ENCODE data around the gene CRCP. TPM values are rescaled to one million over a fixed set of nuclear protein-coding genes. Genes with fewer than 3 reads are reported as not detected.

CRCP gene
- total RNA-seq, 1 donor: 44.9 TPM

GRCh38 chr7:66157060-66157459, 42.4 kb downstream of the CRCP start:
- H3K27me3 ChIP-seq (ENCODE audit: insufficient read depth, low read length): no peaks in the 10 kb centered on the region
- no peaks in the 10 kb centered on the region for H3K9me3 ChIP-seq (ENCODE audit: low read depth, low read length)

DNA sequence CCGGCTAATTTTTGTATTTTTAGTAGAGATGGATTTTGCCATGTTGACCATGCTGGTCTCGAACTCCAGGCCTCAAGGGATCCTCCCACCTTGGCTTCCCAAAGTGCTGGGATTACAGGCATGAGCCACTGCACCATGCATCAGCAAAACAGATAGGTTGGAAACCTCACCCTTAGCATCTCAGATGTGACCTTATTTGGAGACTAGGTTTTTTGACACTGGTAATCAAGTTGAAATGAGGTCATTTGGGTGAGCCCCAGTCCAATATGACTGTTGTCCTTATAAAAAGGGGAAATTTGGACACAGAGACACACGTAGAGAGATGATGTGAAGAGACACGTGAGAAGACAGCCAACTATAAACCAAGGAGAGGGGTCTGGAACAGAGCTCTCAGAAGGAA, 48.0 kb downstream of the CRCP start:
- TF ChIP-seq CTCF (IDR thresholded peaks at IDR 0.05; ENCODE audit: extremely low read depth, low read depth, low read length): no peak
- no peak overlapping the region for H3K4me3 ChIP-seq (ENCODE audit: insufficient read depth, low read length)
- no peaks in the 10 kb centered on the region for H3K9me3 ChIP-seq (ENCODE audit: low read depth, low read length)
- no peaks in the 10 kb centered on the region for H3K79me2 ChIP-seq (ENCODE audit: insufficient read depth, low read length)
- no peak for DNase-seq (ENCODE audit: insufficient read length, low spot score, missing footprints)
- H3K27ac ChIP-seq (ENCODE audit: low read depth, low read length): no peak overlapping the region
- H3K27me3 ChIP-seq (ENCODE audit: insufficient read depth, low read length): no peaks in the 10 kb centered on the region
- no peaks in the 10 kb centered on the region for H3K4me1 ChIP-seq (ENCODE audit: insufficient read depth, low read length)
- no peak overlapping the region for H3K4me2 ChIP-seq (ENCODE audit: insufficient read depth, low read length)
- H2AFZ ChIP-seq (ENCODE audit: low read length): no peak overlapping the region
- peaks cover 6% of the 10 kb centered on the region for H3K36me3 ChIP-seq (ENCODE audit: insufficient read depth, low read length)
- no peaks in the 10 kb centered on the region for H4K20me1 ChIP-seq (ENCODE audit: insufficient read depth, low read length)

More at GRCh38 chr7:66157060-66157459, 42.4 kb downstream of the CRCP start:
- Histone ChIP-seq H3K27ac (ENCODE audit: low read depth, low read length) (no peak overlapping the region), H2AFZ (ENCODE audit: low read length) (no peak overlapping the region), H3K4me2 (ENCODE audit: insufficient read depth, low read length) (no peak overlapping the region), H4K20me1 (ENCODE audit: insufficient read depth, low read length) (no peaks in the 10 kb centered on the region), H3K4me1 (ENCODE audit: insufficient read depth, low read length) (peaks cover 9% of the 10 kb centered on the region), H3K79me2 (ENCODE audit: insufficient read depth, low read length) (no peaks in the 10 kb centered on the region), H3K4me3 (ENCODE audit: insufficient read depth, low read length) (no peak overlapping the region), H3K36me3 (ENCODE audit: insufficient read depth, low read length) (peaks cover 44% of the 10 kb centered on the region)
- DNase-seq (ENCODE audit: insufficient read length, low spot score, missing footprints): no peak
- no peak for TF ChIP-seq CTCF (IDR thresholded peaks at IDR 0.05; ENCODE audit: extremely low read depth, low read depth, low read length)

- Histone ChIP-seq H3K27me3 (ENCODE audit: insufficient read depth, low read length) (no peaks in the 10 kb centered on the region), H4K20me1 (ENCODE audit: insufficient read depth, low read length) (no peaks in the 10 kb centered on the region), H3K4me1 (ENCODE audit: insufficient read depth, low read length) (peaks cover 2% of the 10 kb centered on the region), H3K4me3 (ENCODE audit: insufficient read depth, low read length) (no peak overlapping the region), H3K27ac (ENCODE audit: low read depth, low read length) (no peak overlapping the region), H3K9me3 (ENCODE audit: low read depth, low read length) (no peaks in the 10 kb centered on the region), H3K4me2 (ENCODE audit: insufficient read depth, low read length) (no peak overlapping the region), H3K79me2 (ENCODE audit: insufficient read depth, low read length) (no peaks in the 10 kb centered on the region), H2AFZ (ENCODE audit: low read length) (no peak overlapping the region), H3K36me3 (ENCODE audit: insufficient read depth, low read length) (peaks cover 5% of the 10 kb centered on the region)
- DNase-seq (ENCODE audit: insufficient read length, low spot score, missing footprints): no peak
- TF ChIP-seq CTCF (IDR thresholded peaks at IDR 0.05; ENCODE audit: extremely low read depth, low read depth, low read length): no peak
Measured at GRCh38 chr7:66163186-66163610, 48.6 kb downstream of the CRCP start.

- H3K4me2 ChIP-seq (ENCODE audit: insufficient read depth, low read length): no peak overlapping the region
- no peaks in the 10 kb centered on the region for H4K20me1 ChIP-seq (ENCODE audit: insufficient read depth, low read length)
- H3K79me2 ChIP-seq (ENCODE audit: insufficient read depth, low read length): no peaks in the 10 kb centered on the region
- H3K4me3 ChIP-seq (ENCODE audit: insufficient read depth, low read length): no peak overlapping the region
- peaks cover 2% of the 10 kb centered on the region for H3K4me1 ChIP-seq (ENCODE audit: insufficient read depth, low read length)
- H2AFZ ChIP-seq (ENCODE audit: low read length): no peak overlapping the region
- DNase-seq (ENCODE audit: insufficient read length, low spot score, missing footprints): no peak
- H3K27ac ChIP-seq (ENCODE audit: low read depth, low read length): no peak overlapping the region
- H3K36me3 ChIP-seq (ENCODE audit: insufficient read depth, low read length): no peaks in the 10 kb centered on the region
- H3K9me3 ChIP-seq (ENCODE audit: low read depth, low read length): no peaks in the 10 kb centered on the region
- no peaks in the 10 kb centered on the region for H3K27me3 ChIP-seq (ENCODE audit: insufficient read depth, low read length)
- TF ChIP-seq CTCF (IDR thresholded peaks at IDR 0.05; ENCODE audit: extremely low read depth, low read depth, low read length): no peak
Measured at GRCh38 chr7:66164356-66164755, 49.7 kb downstream of the CRCP start.

Measured in osteoblast (primary cell).